SK-N-SH (cell line): Measurements from ENCODE around the gene SKI. TPM values are rescaled to one million over a fixed set of nuclear protein-coding genes. Genes with fewer than 3 reads are reported as not detected.
A peak's percentile ranks its signal among the peaks of the same experiment; 100 is the strongest.

ENCODE experiments used
- CTCF ChIA-PET: fragments of 300-600, 350-600 bp; formaldehyde crosslinking; extraction: SDS; loops from one replicate; lab custom pipeline; 2021; lab: Yijun Ruan, JAX
- POLR2A ChIA-PET: fragments of 350-600 bp; sonication (Branson Sonifier 250); formaldehyde crosslinking; extraction: SDS; loops from one replicate; lab custom pipeline; 2020; ENCODE audit warnings: antibody characterized with exemption, inconsistent platforms; lab: Yijun Ruan, JAX
- DNase-seq: peaks from one replicate; pipeline ENCODE4 v3.0.0; 2012
- H2AFZ ChIP-seq: fragments of 200-600 bp; sonication (generic); 2 replicates; pipeline ENCODE4 v1.8.1; 2016; ENCODE audit warnings: antibody characterized with exemption, mild to moderate bottlenecking, low read depth
- H3F3A ChIP-seq: fragments of 200-600 bp; sonication (generic); replicated peaks from 2 replicates; pipeline ENCODE3; 2016; ENCODE audit warnings: antibody characterized with exemption, mild to moderate bottlenecking; ENCODE audit not compliant: insufficient read depth
- H3K27ac ChIP-seq, 2 experiments: fragments of 200-500 bp in 1 of 2; fragments of 200-600 bp in 1 of 2; sonication (Bioruptor generic) in 1 of 2; sonication (generic), shearing (Covaris generic) in 1 of 2; 2 replicates each; pipeline versions ENCODE4 v1.5.1 to v1.6.1; 2014 to 2016; ENCODE audit warnings: low read depth in 2 of 2, inconsistent platforms in 1 of 2, low read length in 1 of 2, mild to moderate bottlenecking in 1 of 2, mixed read lengths in 1 of 2
- H3K27me3 ChIP-seq: fragments of 200-600 bp; sonication (generic), shearing (Covaris generic); 2 replicates; pipeline ENCODE4 v1.6.1; 2016; ENCODE audit warnings: mixed run types; ENCODE audit not compliant: insufficient read depth
- H3K36me3 ChIP-seq, 2 experiments: fragments of 200-500 bp in 1 of 2; fragments of 200-600 bp in 1 of 2; sonication (Bioruptor generic) in 1 of 2; sonication (generic) in 1 of 2; replicated peaks in 1 of 2; 2 replicates each; pipeline versions ENCODE3 to v1.5.1; 2014 to 2016; ENCODE audit warnings: low read length in 1 of 2, mild to moderate bottlenecking in 1 of 2; ENCODE audit not compliant: insufficient read depth in 2 of 2, control insufficient read depth in 1 of 2
- H3K4me1 ChIP-seq, 2 experiments: fragments of 200-500 bp in 1 of 2; fragments of 200-600 bp in 1 of 2; sonication (Bioruptor generic) in 1 of 2; sonication (generic), shearing (Covaris generic) in 1 of 2; 2 replicates each; pipeline versions ENCODE4 v1.5.1 to v1.6.1; 2014 to 2016; ENCODE audit warnings: low read depth in 1 of 2, low read length in 1 of 2, mixed run types in 1 of 2; ENCODE audit not compliant: insufficient read depth in 2 of 2, control insufficient read depth in 1 of 2
- H3K4me2 ChIP-seq: fragments of 200-600 bp; sonication (generic), shearing (Covaris generic); 2 replicates; pipeline ENCODE4 v1.6.1; 2017; ENCODE audit warnings: mixed run types
- H3K4me3 ChIP-seq, 2 experiments: fragments of 200-500 bp in 1 of 2; fragments of 200-600 bp in 1 of 2; sonication (Bioruptor generic) in 1 of 2; sonication (generic), shearing (Covaris generic) in 1 of 2; 2 replicates each; pipeline versions ENCODE4 v1.5.1 to v1.8.1; 2014 to 2016; ENCODE audit warnings: low read depth in 2 of 2, inconsistent platforms in 1 of 2, low read length in 1 of 2, mild to moderate bottlenecking in 1 of 2, mixed read lengths in 1 of 2, moderate library complexity in 1 of 2
- H3K79me2 ChIP-seq: fragments of 200-600 bp; sonication (generic); 2 replicates; pipeline ENCODE4 v1.8.1; 2017; ENCODE audit warnings: mild to moderate bottlenecking; ENCODE audit not compliant: insufficient read depth
- H3K9ac ChIP-seq: fragments of 200-600 bp; sonication (generic); 2 replicates; pipeline ENCODE4 v1.6.1; 2017; ENCODE audit warnings: mixed run types
- H3K9me2 ChIP-seq: fragments of 200-600 bp; sonication (generic); 2 replicates; pipeline ENCODE4 v1.6.1; 2017; ENCODE audit warnings: mixed run types
- H3K9me3 ChIP-seq: fragments of 200-600 bp; sonication (generic); 2 replicates; pipeline ENCODE4 v1.6.1; 2017; ENCODE audit warnings: mixed run types, mild to moderate bottlenecking, moderate library complexity
- H4K20me1 ChIP-seq: fragments of 200-600 bp; sonication (generic); 2 replicates; pipeline ENCODE4 v1.6.1; 2017; ENCODE audit warnings: mild to moderate bottlenecking, mixed run types; ENCODE audit not compliant: insufficient read depth
- CTCF ChIP-seq: fragments of 200-600 bp; sonication (generic); IDR thresholded peaks from 2 replicates; pipeline ENCODE4 v1.6.1; 2017; ENCODE audit warnings: antibody characterized with exemption, mild to moderate bottlenecking, moderate library complexity
- EP300 ChIP-seq, 2 experiments: IDR thresholded peaks; 2 replicates each; pipeline versions ENCODE4 v1.4.0 to v1.6.1; 2012; ENCODE audit warnings: borderline replicate concordance in 1 of 2, low read depth in 1 of 2, low read length in 1 of 2
- FOSL2 ChIP-seq: IDR thresholded peaks from 2 replicates; pipeline ENCODE4 v1.4.0; 2012; ENCODE audit warnings: low read depth, mild to moderate bottlenecking, moderate library complexity, borderline replicate concordance
- FOXJ3 ChIP-seq: sonication (generic); formaldehyde crosslinking; IDR thresholded peaks from 2 replicates; pipeline ENCODE4 v1.5.1; 2020; ENCODE audit warnings: mild to moderate bottlenecking, missing genetic modification reagents
- FOXM1 ChIP-seq: IDR thresholded peaks from 2 replicates; pipeline ENCODE4 v1.4.0; 2012; ENCODE audit warnings: low read depth, mild to moderate bottlenecking
- JUND ChIP-seq: IDR thresholded peaks from 2 replicates; pipeline ENCODE4 v1.4.0; 2012
- MEF2A ChIP-seq: IDR thresholded peaks from 2 replicates; pipeline ENCODE4 v1.4.0; 2012; ENCODE audit warnings: low read depth, borderline replicate concordance
- PBX3 ChIP-seq: IDR thresholded peaks from 2 replicates; pipeline ENCODE4; 2012
- RCOR1 ChIP-seq: fragments of 150-350 bp; IDR thresholded peaks from 2 replicates; pipeline ENCODE4 v1.6.1; 2017; ENCODE audit warnings: antibody characterized with exemption, low read length
- SIN3A ChIP-seq: IDR thresholded peaks from 2 replicates; pipeline ENCODE4 v1.6.1; 2012; ENCODE audit warnings: low read depth, mild to moderate bottlenecking, low read length, moderate library complexity, borderline replicate concordance
- SMC3 ChIP-seq: IDR thresholded peaks from 2 replicates; pipeline ENCODE4 v1.6.1; 2012; ENCODE audit warnings: low read depth, low read length, improper control_type of control experiment
- TAF1 ChIP-seq: IDR thresholded peaks from 2 replicates; pipeline ENCODE4 v1.6.1; 2012; ENCODE audit warnings: low read depth, mild to moderate bottlenecking, low read length, moderate library complexity, borderline replicate concordance
- TEAD4 ChIP-seq: IDR thresholded peaks from 2 replicates; pipeline ENCODE4 v1.4.0; 2012; ENCODE audit warnings: mild to moderate bottlenecking, borderline replicate concordance; ENCODE audit not compliant: insufficient read depth
- YY1 ChIP-seq: IDR thresholded peaks from 2 replicates; pipeline ENCODE4 v1.4.0; 2012; ENCODE audit warnings: low read depth, mild to moderate bottlenecking
- ZBTB33 ChIP-seq: IDR thresholded peaks from 2 replicates; pipeline ENCODE4 v1.4.0; 2012; ENCODE audit warnings: low read depth, borderline replicate concordance
- WGBS: methylation state at CpG from one replicate; pipeline ENCODE4 v1.1.6; 2017; ENCODE audit warnings: low lambda C conversion rate; 5-methylcytosine and 5-hydroxymethylcytosine counted together
- polyA plus RNA-seq, 3 experiments: library from polyadenylated mRNA; depleted of rRNA; stranded (reverse); fragments of >200 nt; gene quantifications; 2 replicates each; pipeline ENCODE4 v1.2.3, GENCODE V29; 2012
- TF ChIP-seq, protein P1 (sequence below): fragments of 150-350 bp; IDR thresholded peaks from 2 replicates; pipeline ENCODE4 v1.6.1; 2016; ENCODE audit warnings: mild to moderate bottlenecking, low read depth, low read length

Gene SKI
- polyA plus RNA-seq, 1 of the 3 experiments (the other 2 are of a cell fraction): 7.2 TPM

- H3K4me3 ChIP-seq: no peak overlapping the region
- peaks cover 26% of the 10 kb centered on the region; the same call in 1 of the 2 replicates for H3K79me2 ChIP-seq
- TF ChIP-seq EP300 (IDR thresholded peaks at IDR 0.05; ENCODE audit: borderline replicate concordance in 1 of 2, low read depth in 1 of 2, low read length in 1 of 2) (no peak), MEF2A (no peak), TEAD4 (no peak), RCOR1 (no peak), TAF1 (no peak), FOXM1 (no peak), JUND (no peak), CTCF (no peak), PBX3 (no peak), FOSL2 (no peak), YY1 (no peak)
- TF ChIP-seq, protein P1, sequence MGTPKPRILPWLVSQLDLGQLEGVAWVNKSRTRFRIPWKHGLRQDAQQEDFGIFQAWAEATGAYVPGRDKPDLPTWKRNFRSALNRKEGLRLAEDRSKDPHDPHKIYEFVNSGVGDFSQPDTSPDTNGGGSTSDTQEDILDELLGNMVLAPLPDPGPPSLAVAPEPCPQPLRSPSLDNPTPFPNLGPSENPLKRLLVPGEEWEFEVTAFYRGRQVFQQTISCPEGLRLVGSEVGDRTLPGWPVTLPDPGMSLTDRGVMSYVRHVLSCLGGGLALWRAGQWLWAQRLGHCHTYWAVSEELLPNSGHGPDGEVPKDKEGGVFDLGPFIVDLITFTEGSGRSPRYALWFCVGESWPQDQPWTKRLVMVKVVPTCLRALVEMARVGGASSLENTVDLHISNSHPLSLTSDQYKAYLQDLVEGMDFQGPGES: no peak
- TF ChIP-seq, all 33 proteins: peak for 0
- Histone ChIP-seq H2AFZ (no peak overlapping the region), H3K4me1 (peaks cover 0 to 23% of the 10 kb centered on the region in 2 experiments; a peak in 1 of 4 replicates), H3K27ac (no peak overlapping the region), H3K9me2 (no peaks in the 10 kb centered on the region), H3K9me3 (no peaks in the 10 kb centered on the region), H4K20me1 (no peaks in the 10 kb centered on the region), H3K36me3 (peaks cover 0 to 32% of the 10 kb centered on the region in 2 experiments), H3K9ac (no peak overlapping the region), H3F3A (peaks cover 4% of the 10 kb centered on the region), H3K27me3 (no peaks in the 10 kb centered on the region), H3K4me2 (no peak overlapping the region)
- ChIA-PET POLR2A (no interaction called here), CTCF (interaction anchor here (1.4 to 7.2 kb wide), 2 partner anchors 9 to 12 kb away, joined by 5 to 53 read pairs; no protein-coding TSS in a partner anchor)
- WGBS: 89% methylated on average over 9 of the region's 9 CpGs
- DNase-seq: no peak
Observed at GRCh38 chr1:2186901-2187300, 41.2 kb upstream of the SKI start.

- WGBS: 100% methylated on average over 2 of the region's 13 CpGs
- no peak for TF ChIP-seq ZBTB33
- no peak for TF ChIP-seq CTCF
- TF ChIP-seq FOXJ3: no peak
- no peak for TF ChIP-seq SMC3
- no peak for TF ChIP-seq FOXM1
- TF ChIP-seq, protein P1: no peak
- no peak for TF ChIP-seq SIN3A
- Histone ChIP-seq H3F3A (peaks cover 4% of the 10 kb centered on the region), H3K4me1 (peaks cover 0 to 29% of the 10 kb centered on the region in 2 experiments; a peak in 1 of 4 replicates), H3K4me2 (no peak overlapping the region), H3K9me3 (no peaks in the 10 kb centered on the region), H4K20me1 (no peaks in the 10 kb centered on the region), H2AFZ (no peak overlapping the region), H3K27me3 (no peaks in the 10 kb centered on the region), H3K79me2 (peaks cover 32% of the 10 kb centered on the region; the same call in 1 of the 2 replicates), H3K9ac (no peak overlapping the region), H3K9me2 (no peaks in the 10 kb centered on the region), H3K36me3 (peaks cover 0 to 32% of the 10 kb centered on the region in 2 experiments), H3K4me3 (no peak overlapping the region), H3K27ac (peak overlapping the region in 1 of 2 experiments; percentile 18; a peak in 1 of 4 replicates)
- CTCF ChIA-PET: interaction anchor here (0.8 to 7.2 kb wide), 3 partner anchors 13 to 143 kb away, joined by 3 to 53 read pairs (median 3); no protein-coding TSS in a partner anchor
- POLR2A ChIA-PET: no interaction called here
- no peak for DNase-seq
Observed at GRCh38 chr1:2187619-2188018, 40.5 kb upstream of the SKI start.
